Measurements from ENCODE around the gene XIRP2. TPM values are rescaled to one million over a fixed set of nuclear protein-coding genes. Genes with fewer than 3 reads are reported as not detected.

XIRP2 gene
- total and polyA plus RNA-seq, 2 of the 4 experiments (the other 2 are of a cell fraction), result 0.05 to 0.18 TPM

DNA sequence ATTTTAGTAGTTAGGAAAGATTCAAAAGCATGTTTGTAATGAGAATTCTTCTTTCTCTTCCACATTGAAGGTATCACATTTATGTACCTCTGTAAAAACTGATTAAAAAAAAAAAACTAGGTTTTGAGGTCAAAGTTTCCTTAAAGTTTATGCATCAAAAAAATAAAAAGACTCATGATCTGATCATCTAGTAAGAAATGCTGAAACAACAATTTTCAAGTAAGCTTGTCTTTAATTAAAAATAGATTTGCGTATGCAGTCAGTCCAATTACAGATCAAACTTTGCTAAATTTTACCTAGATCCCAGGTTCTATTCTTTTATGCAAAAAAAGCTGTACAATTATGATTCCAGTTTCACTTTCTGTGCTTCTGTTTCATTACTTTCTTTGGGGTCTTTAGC lies 409.0 kb downstream of the XIRP2 start:
- ATAC-seq (ENCODE audit: low read depth) (no peak), DNase-seq (no peak)
- Histone ChIP-seq H3K36me3 (ENCODE audit: control insufficient read depth, insufficient read depth, low read length) (no peaks in the 10 kb centered on the region), H2BK15ac (ENCODE audit: low read depth, low read length) (no peak overlapping the region), H3K9me1 (ENCODE audit: insufficient read depth, low read length) (no peaks in the 10 kb centered on the region), H3K4me2 (ENCODE audit: low read depth, low read length) (no peak overlapping the region), H3K79me1 (ENCODE audit: low read depth in 1 of 2, low read length in 2 of 2) (no peaks in the 10 kb centered on the region), H3K9me3 (ENCODE audit: control insufficient read depth, insufficient read depth, low read length) (no peaks in the 10 kb centered on the region), H3K4me1 (ENCODE audit: control insufficient read depth, insufficient read depth, low read length) (no peaks in the 10 kb centered on the region; the same call in 1 of the 2 replicates), H2BK120ac (ENCODE audit: low read depth, low read length) (no peak overlapping the region), H2BK20ac (ENCODE audit: low read depth, low read length) (no peak overlapping the region), H2AK9ac (replicated peaks; ENCODE audit: low read depth, low read length, poor library complexity) (no peak overlapping the region), H4K91ac (ENCODE audit: insufficient read depth, low read depth, low read length) (no peak overlapping the region), H3K4ac (ENCODE audit: low read depth, low read length) (no peak overlapping the region), H3K18ac (ENCODE audit: low read depth, low read length) (no peak overlapping the region), H2AFZ (replicated peaks; ENCODE audit: low read length, poor library complexity) (no peak overlapping the region), H4K8ac (ENCODE audit: low read depth in 2 of 2, low read length in 2 of 2) (no peak overlapping the region), H4K5ac (ENCODE audit: low read depth, low read length) (no peak overlapping the region), H3K27ac (ENCODE audit: insufficient read depth, low read length) (no peak overlapping the region), H3K4me3 (ENCODE audit: insufficient read depth, low read depth, low read length) (no peak overlapping the region), H3K27me3 (ENCODE audit: control insufficient read depth, insufficient read depth, low read length) (no peaks in the 10 kb centered on the region), H3K9ac (ENCODE audit: low read depth, low read length) (no peak overlapping the region), H2AK5ac (ENCODE audit: low read depth, low read length) (no peak overlapping the region), H3K14ac (replicated peaks; ENCODE audit: low read depth, low read length) (no peak overlapping the region), H4K20me1 (ENCODE audit: insufficient read depth, low read length) (no peaks in the 10 kb centered on the region), H3K23ac (ENCODE audit: low read depth, low read length) (no peak overlapping the region), H2BK5ac (ENCODE audit: low read depth, low read length, poor library complexity, severe bottlenecking) (no peak overlapping the region), H3K56ac (ENCODE audit: extremely low read depth, insufficient read depth, low read length) (no peak overlapping the region)
- CTCF ChIA-PET, result interaction anchor here (0.6 kb wide), 1 partner anchor 32 kb away, joined by 3 read pairs; no protein-coding TSS in a partner anchor
- no CpG with 5 or more reads among the region's 1 CpG for WGBS, 2 experiments (ENCODE audit: extremely low coverage in 2 of 2, insufficient read length in 1 of 2)
- POLR2A ChIA-PET (ENCODE audit: unreplicated experiment), result no interaction called here
- BruUV-seq (replicated peaks), result no TSS peak
- TF ChIP-seq MAFK (IDR thresholded peaks at IDR 0.05; ENCODE audit: low read depth, low read length) (peak; percentile 28; the same call in 1 of the 2 replicates), RAD21 (IDR thresholded peaks at IDR 0.05; ENCODE audit: low read length) (no peak)
- dilution Hi-C loops (cut with HindIII; ENCODE audit: low sequenced_read_pairs, unreplicated experiment), result no loop called here
- intact Hi-C loops (cut with micrococcal nuclease), result loop anchor here (10.0 kb wide), 3 partner anchors 242 to 668 kb away; no protein-coding TSS in a partner anchor
- in situ Hi-C loops (cut with MboI; ENCODE audit: low sequenced_read_pairs), result loop anchor here (25.0 kb wide), 1 partner anchor 815 kb away; no protein-coding TSS in a partner anchor
